GM12864 (cell line): Measurements from ENCODE around the gene GSC2.

Experiments
- DNase-seq: peaks from one replicate; pipeline ENCODE4 v3.0.0-alpha.2; 2011; ENCODE audit warnings: low read depth
- H3K4me3 ChIP-seq: 2 replicates; pipeline ENCODE4 v1.5.1; 2011; ENCODE audit warnings: mild to moderate bottlenecking, low read depth, low read length, control low read depth
- TF ChIP-seq, protein P1 (sequence below): IDR thresholded peaks from 2 replicates; pipeline ENCODE4 v1.5.1; 2011; ENCODE audit warnings: low read depth, mild to moderate bottlenecking, moderate library complexity, low read length, control low read depth, inconsistent platforms; ENCODE audit errors: missing control alignments

Gene GSC2

DNA sequence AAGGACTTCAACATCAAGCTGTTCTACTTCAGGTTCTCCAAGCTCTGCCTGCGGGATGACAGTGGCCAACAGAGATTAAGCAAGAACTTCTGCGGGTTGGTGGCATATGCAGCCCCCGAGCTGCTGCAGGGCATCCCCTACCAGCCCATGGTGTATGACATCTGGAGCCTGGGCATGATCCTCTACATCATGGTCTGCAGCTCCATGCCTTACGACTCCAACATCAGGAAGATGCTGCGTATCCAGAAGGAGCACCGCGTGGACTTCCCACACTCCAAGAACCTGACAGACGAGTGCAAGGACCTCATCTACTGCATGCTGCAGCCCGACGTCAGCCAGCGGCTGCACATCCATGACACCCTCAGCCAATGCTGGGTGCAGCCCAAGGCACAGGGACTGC lies 25.1 kb downstream of the GSC2 start:
- no peak for DNase-seq
- H3K4me3 ChIP-seq, result no peak overlapping the region
- TF ChIP-seq, protein P1, sequence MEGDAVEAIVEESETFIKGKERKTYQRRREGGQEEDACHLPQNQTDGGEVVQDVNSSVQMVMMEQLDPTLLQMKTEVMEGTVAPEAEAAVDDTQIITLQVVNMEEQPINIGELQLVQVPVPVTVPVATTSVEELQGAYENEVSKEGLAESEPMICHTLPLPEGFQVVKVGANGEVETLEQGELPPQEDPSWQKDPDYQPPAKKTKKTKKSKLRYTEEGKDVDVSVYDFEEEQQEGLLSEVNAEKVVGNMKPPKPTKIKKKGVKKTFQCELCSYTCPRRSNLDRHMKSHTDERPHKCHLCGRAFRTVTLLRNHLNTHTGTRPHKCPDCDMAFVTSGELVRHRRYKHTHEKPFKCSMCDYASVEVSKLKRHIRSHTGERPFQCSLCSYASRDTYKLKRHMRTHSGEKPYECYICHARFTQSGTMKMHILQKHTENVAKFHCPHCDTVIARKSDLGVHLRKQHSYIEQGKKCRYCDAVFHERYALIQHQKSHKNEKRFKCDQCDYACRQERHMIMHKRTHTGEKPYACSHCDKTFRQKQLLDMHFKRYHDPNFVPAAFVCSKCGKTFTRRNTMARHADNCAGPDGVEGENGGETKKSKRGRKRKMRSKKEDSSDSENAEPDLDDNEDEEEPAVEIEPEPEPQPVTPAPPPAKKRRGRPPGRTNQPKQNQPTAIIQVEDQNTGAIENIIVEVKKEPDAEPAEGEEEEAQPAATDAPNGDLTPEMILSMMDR, result no peak

DNA sequence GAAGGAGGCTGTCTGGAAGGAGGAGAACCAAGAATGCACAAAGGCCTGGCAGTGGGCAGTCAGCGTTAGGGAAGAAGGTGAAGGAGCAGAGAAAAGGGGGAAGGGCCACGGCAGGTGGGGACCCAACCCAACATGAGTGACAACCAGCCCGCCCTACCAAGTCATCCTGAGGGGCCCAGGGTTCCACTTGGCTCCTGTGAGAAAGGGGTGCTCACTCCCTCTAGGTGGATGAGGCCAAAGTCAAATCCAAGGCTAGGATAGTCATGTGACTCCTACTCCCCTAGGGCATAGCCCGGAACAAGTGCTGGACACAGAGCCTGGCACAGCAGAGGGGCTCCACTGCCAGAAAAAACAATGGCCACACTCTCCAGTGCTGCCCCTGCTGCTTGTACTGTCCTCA lies 25.7 kb downstream of the GSC2 start:
- no peak for DNase-seq
- no peak overlapping the region for H3K4me3 ChIP-seq
- TF ChIP-seq, protein P1, result no peak

DNA sequence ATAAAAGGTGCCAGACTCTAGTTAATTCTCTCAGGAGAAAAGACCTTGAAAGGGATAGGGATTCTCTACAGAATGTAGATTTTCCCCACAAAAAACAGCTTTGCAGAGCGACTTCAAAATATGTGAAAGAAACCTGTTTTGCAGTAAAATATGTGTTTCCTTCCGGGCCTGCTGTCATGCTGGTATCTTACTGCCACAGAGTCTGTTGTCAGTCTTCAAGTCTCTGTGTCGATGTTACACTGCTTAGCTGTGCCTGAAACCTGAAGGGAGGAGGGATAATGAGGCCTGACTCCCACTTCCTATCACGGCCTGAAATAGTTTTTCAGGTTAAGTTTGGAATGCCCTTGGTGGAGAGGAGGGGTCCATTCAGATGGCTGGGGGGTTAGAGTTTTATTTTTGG lies 26.2 kb downstream of the GSC2 start:
- H3K4me3 ChIP-seq, result no peak overlapping the region
- TF ChIP-seq, protein P1, result no peak
- DNase-seq, result no peak

DNA sequence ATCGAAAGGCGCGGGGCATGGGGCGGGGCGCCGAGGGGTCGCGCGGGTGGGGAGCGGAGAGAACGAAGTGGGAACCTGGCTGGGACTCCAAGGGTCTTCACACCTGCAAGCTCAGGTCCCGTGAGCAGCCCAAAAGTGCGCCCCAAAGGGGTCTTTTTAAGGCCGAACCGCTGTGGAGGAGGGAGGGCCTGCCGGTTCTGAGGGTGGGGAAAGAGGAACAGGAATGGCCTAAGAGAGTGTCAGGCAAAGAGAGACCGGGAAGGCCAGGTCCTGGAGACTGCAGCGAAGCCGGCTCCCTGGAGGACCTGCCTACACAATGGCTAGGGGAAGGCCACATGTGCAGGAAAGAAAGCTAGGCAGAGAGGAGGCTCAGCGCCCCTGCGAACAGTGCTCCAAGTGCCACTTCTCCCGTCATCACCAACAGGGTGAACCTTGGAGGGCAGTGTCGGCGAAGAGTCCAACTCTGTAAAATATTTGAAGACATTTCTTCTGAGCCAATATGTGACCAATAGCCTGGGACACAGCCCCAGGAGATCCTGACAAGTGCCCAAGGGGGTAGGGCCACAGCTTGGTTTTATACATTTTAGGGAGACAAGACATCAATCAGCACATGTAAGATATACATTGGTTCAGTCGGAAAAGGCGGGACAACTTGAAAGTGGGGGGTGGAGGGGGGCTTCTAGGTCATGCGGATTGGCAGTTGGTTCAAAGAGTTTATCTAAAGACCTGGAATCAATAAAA lies 27.2 kb downstream of the GSC2 start:
- TF ChIP-seq, protein P1, result no peak
- H3K4me3 ChIP-seq, result peak overlapping the region; percentile 27
- DNase-seq, result no peak

DNA sequence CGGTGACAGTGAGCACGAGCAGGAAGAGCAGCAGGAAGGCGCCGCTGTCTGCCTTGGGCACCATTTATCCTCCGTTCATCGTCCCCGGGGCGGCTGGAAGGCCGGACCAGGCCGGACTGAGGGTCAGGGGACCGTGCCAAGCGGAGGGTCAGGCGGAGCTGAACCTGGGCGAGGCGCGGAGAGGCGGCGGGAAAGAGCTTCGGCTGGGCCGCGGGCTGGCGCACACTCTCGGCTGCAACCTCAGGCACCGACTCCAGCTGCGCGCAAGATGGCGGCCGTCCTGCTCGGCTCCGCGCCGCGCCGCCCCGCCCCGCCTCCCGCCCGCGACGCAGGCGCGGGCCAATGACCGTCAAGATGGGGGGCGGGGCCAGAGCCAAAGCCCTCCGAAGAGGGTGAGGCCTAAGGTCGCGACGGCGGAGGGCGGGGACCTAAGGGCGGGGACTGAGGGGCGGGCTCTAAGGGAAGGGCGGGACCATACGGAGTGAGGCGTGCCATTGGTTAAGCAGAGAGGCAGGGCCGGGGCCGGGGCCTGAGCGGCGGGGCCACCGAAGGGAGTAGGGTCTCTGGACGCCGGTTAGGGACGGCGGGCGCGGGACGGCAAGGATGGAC lies 27.8 kb downstream of the GSC2 start, which contains the start of gene DGCR2:
Gene DGCR2 (minus strand): TSS at position 270 of the 609 bp plus-strand sequence. CDS start 206 bp downstream, at position 64.
- peak within 1 kb of the TSS; percentile 95 for H3K4me3 ChIP-seq
- TF ChIP-seq, protein P1, result no peak
- DNase-seq, result peak; percentile 75

DNA sequence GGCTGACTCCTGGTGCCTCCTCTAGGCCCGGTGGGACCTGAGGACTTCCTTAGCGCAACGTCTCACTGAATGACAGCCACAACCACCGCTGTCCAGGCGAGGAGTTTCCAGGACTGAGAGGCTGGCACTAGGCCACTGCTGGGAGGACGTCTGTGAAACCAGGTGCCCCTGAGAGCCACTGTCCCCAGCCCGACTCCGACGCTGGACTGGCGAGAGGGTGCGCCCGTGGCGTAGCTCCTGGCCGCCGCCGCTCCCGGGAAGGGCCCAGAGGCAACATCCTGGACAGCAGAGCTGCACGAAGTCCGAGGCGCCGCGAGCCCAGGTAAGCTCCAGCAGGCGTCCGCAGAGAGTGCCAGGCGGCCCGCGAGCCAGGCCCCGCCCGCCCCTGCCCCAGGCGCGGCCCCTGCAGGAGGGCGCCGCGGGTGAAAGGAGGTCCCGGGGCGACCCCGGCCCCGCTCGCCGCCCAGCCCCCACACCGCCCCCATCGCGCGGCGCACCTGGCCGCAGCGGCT lies 28.4 kb downstream of the GSC2 start:
- H3K4me3 ChIP-seq, result peak overlapping the region; percentile 95
- DNase-seq, result no peak
- TF ChIP-seq, protein P1, result no peak
